HG02610 (cell line): Measurements from ENCODE around the gene B4GALT2.

ENCODE experiments used
- ATAC-seq: cut with Tn5 transposase; IDR thresholded peaks from one replicate; pipeline ENCODE4 v1.9.1; 2021; ENCODE audit warnings: mild to moderate bottlenecking, moderate library complexity; ENCODE audit not compliant: unreplicated experiment

Gene B4GALT2

GRCh38 chr1:43983253-43983899 is 4.4 kb downstream of the B4GALT2 start:
- ATAC-seq, result no peak

GRCh38 chr1:43984855-43985254 is 5.8 kb downstream of the B4GALT2 start:
- no peak for ATAC-seq

- no peak for ATAC-seq
These were observed 7.1 kb downstream of the B4GALT2 start for GRCh38 chr1:43985984-43986595.

GRCh38 chr1:43986712-43987111 is 7.7 kb downstream of the B4GALT2 start:
- ATAC-seq, result no peak

GRCh38 chr1:43987159-43987902 is 8.3 kb downstream of the B4GALT2 start:
- ATAC-seq, result no peak

- no peak for ATAC-seq
These were observed 11.5 kb downstream of the B4GALT2 start for GRCh38 chr1:43990271-43991199.

GRCh38 chr1:43991200-43991475 is 12.1 kb downstream of the B4GALT2 start:
- ATAC-seq, result no peak

GRCh38 chr1:43991476-43992231 is 12.6 kb downstream of the B4GALT2 start, which contains the start of gene CCDC24:
CCDC24 (plus strand) TSS chr1:43991599; CDS start chr1:43991879, 280 bp downstream.
- peak; percentile 71 for ATAC-seq

GRCh38 chr1:43992232-43992995 is 13.4 kb downstream of the B4GALT2 start:
- ATAC-seq, result no peak

GRCh38 chr1:43993206-43993914 is 14.3 kb downstream of the B4GALT2 start:
- ATAC-seq, result no peak

GRCh38 chr1:43994071-43994470 is 15.1 kb downstream of the B4GALT2 start:
- ATAC-seq, result no peak

- no peak for ATAC-seq
These were observed 16.1 kb downstream of the B4GALT2 start for GRCh38 chr1:43994794-43995790.

GRCh38 chr1:43995984-43996732 is 17.1 kb downstream of the B4GALT2 start:
- no peak for ATAC-seq

GRCh38 chr1:43996733-43997115 is 17.7 kb downstream of the B4GALT2 start:
- no peak for ATAC-seq

- ATAC-seq, result no peak
These were observed 18.4 kb downstream of the B4GALT2 start for GRCh38 chr1:43997295-43997999.

- ATAC-seq, result no peak
These were observed 19.0 kb downstream of the B4GALT2 start for GRCh38 chr1:43998000-43998378.

- ATAC-seq, result no peak
These were observed 20.4 kb downstream of the B4GALT2 start for GRCh38 chr1:43999455-43999854.
